Colonic mucosa (tissue), 4 donors: ENCODE measurements around the gene DDX31. TPM values are rescaled to one million over a fixed set of nuclear protein-coding genes. Genes with fewer than 3 reads are reported as not detected.

Experiments used
- DNase-seq: peaks from one replicate; pipeline ENCODE4 v3.0.0-alpha.2; 2020
- H3K27ac ChIP-seq: fragments of 200-600 bp; one replicate; pipeline ENCODE4 v1.8.0; 2021
- H3K27me3 ChIP-seq: fragments of 200-600 bp; one replicate; pipeline ENCODE4 v1.8.0; 2021
- H3K36me3 ChIP-seq: fragments of 200-600 bp; one replicate; pipeline ENCODE4 v1.8.0; 2021
- H3K4me1 ChIP-seq: fragments of 200-600 bp; one replicate; pipeline ENCODE4 v1.8.0; 2021; ENCODE audit warnings: mild to moderate bottlenecking
- H3K4me3 ChIP-seq: fragments of 200-600 bp; one replicate; pipeline ENCODE4 v1.8.0; 2021
- H3K9ac ChIP-seq, 2 donors: one replicate each; pipeline ENCODE4 v1.7.0; 2013; ENCODE audit warnings: control low read depth in 2 of 2, low read depth in 2 of 2, low read length in 2 of 2
- H3K9me3 ChIP-seq: fragments of 200-600 bp; one replicate; pipeline ENCODE4 v1.8.0; 2021
- CTCF ChIP-seq: fragments of 200-600 bp; IDR thresholded peaks from one replicate; pipeline ENCODE4 v1.8.0; 2022; ENCODE audit warnings: antibody characterized with exemption, mild to moderate bottlenecking
- intact Hi-C: fragments of 100-400 bp; cut with DNase I; formaldehyde crosslinking; loops from one replicate; pipeline ENCODE4 v1.14.1; 2022
- total RNA-seq, 2 donors: library from RNA; stranded (reverse); fragmentation: NEBNext Ultra II Directional in 1 of 2; extraction: Animal tissue kit (Norgen Biotek cat#: 25700) in 1 of 2; gene quantifications; one replicate each; pipeline ENCODE4 v1.2.1, GENCODE V29; 2021
- donor health status: healthy.
- donor health status: DM: no; HTN: no; CAD: no.
- donor health status: DM: no; HTN: no; CAD: no.

DDX31 gene
- total RNA-seq, 2 donors from 2014 or later: 6.8 to 11.6 TPM

- intact Hi-C loops: no loop called here
- no peak for DNase-seq
These were observed 41.0 kb downstream of the DDX31 start for GRCh38 chr9:132628746-132629145.

DNA sequence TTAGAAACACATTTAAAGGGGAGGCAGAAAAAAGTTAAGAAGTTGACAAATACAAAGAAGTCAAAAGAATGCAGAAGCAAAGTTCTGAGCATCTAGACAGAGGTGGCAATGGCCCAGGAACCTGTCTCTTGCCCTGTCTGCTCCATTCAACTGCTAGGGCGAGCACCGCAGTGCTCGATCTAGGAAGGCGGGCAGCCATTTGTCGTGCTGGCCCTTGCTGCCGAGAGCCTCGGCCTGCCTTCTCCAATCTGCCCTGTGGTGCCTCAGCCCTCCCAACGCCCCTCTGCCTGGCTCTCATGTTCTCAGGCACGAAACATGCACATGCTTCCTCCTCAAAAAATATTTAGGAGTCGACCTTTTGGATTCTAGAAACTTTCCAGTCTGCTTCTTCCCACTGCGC lies 42.2 kb downstream of the DDX31 start:
- H3K9ac ChIP-seq: no peak overlapping the region
- TF ChIP-seq CTCF: no peak
- no peak for DNase-seq
- H3K27me3 ChIP-seq: no peaks in the 10 kb centered on the region
- H3K36me3 ChIP-seq: no peaks in the 10 kb centered on the region
- no peaks in the 10 kb centered on the region for H3K9me3 ChIP-seq
- H3K4me1 ChIP-seq: peaks cover 3% of the 10 kb centered on the region
- no peak overlapping the region for H3K4me3 ChIP-seq
- no peak overlapping the region for H3K27ac ChIP-seq
- intact Hi-C loops: no loop called here

More at GRCh38 chr9:132628746-132629145, 41.0 kb downstream of the DDX31 start:
- H3K4me1 ChIP-seq: peaks cover 7% of the 10 kb centered on the region
- H3K4me3 ChIP-seq: no peak overlapping the region
- no peaks in the 10 kb centered on the region for H3K36me3 ChIP-seq
- no peak overlapping the region for H3K27ac ChIP-seq
- H3K9me3 ChIP-seq: no peaks in the 10 kb centered on the region
- no peak for TF ChIP-seq CTCF
- H3K27me3 ChIP-seq: no peaks in the 10 kb centered on the region
- no peak overlapping the region for H3K9ac ChIP-seq

- no peaks in the 10 kb centered on the region for H3K9me3 ChIP-seq
- TF ChIP-seq CTCF: no peak
- H3K27me3 ChIP-seq: no peaks in the 10 kb centered on the region
- H3K36me3 ChIP-seq: no peaks in the 10 kb centered on the region
- no peaks in the 10 kb centered on the region for H3K4me1 ChIP-seq
- no peak overlapping the region for H3K27ac ChIP-seq
- DNase-seq: peak; percentile 53
- no peak overlapping the region for H3K9ac ChIP-seq
- intact Hi-C loops: no loop called here
- H3K4me3 ChIP-seq: no peak overlapping the region
These were observed 42.7 kb downstream of the DDX31 start for GRCh38 chr9:132627106-132627505.

GRCh38 chr9:132626285-132626684 lies 43.5 kb downstream of the DDX31 start:
- no peaks in the 10 kb centered on the region for H3K36me3 ChIP-seq
- H3K27ac ChIP-seq: no peak overlapping the region

DNA sequence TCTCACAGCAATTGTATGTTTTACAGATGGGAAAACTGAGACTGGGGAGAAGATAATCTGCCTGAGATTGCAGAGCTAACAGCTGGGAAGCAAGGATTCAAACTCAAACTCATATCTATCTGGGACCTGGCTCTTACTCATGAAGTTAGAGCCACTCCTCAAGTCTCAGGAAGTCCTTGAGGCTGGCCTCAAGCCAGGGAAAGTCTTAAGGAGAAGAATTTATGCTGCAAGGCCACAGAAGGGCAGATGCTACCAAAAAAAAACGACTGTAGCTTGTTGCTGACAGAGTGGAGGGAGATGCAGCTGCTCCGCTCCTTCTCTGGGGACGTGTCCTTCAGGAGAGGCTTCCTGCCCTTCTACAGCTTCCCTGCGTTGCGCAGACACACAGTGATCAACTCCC lies 47.6 kb downstream of the DDX31 start:
- DNase-seq: no peak
- Histone ChIP-seq H3K4me3 (no peak overlapping the region), H3K4me1 (no peaks in the 10 kb centered on the region), H3K27me3 (no peaks in the 10 kb centered on the region), H3K9me3 (no peaks in the 10 kb centered on the region), H3K27ac (no peak overlapping the region), H3K9ac (no peak overlapping the region), H3K36me3 (no peaks in the 10 kb centered on the region)
- no peak for TF ChIP-seq CTCF
- intact Hi-C loops: no loop called here

More at GRCh38 chr9:132626285-132626684, 43.5 kb downstream of the DDX31 start:
- no peak for DNase-seq
- intact Hi-C loops: no loop called here
- no peaks in the 10 kb centered on the region for H3K4me1 ChIP-seq
- no peak overlapping the region for H3K9ac ChIP-seq
- no peak overlapping the region for H3K4me3 ChIP-seq
- no peak for TF ChIP-seq CTCF
- no peaks in the 10 kb centered on the region for H3K9me3 ChIP-seq
- H3K27me3 ChIP-seq: no peaks in the 10 kb centered on the region

GRCh38 chr9:132616725-132617124 lies 53.1 kb downstream of the DDX31 start:
- no peaks in the 10 kb centered on the region for H3K4me1 ChIP-seq
- no peak for TF ChIP-seq CTCF
- H3K4me3 ChIP-seq: no peak overlapping the region
- DNase-seq: no peak
- no peaks in the 10 kb centered on the region for H3K9me3 ChIP-seq
- H3K36me3 ChIP-seq: no peaks in the 10 kb centered on the region
- no peak overlapping the region for H3K27ac ChIP-seq
- H3K9ac ChIP-seq: no peak overlapping the region
- no peaks in the 10 kb centered on the region for H3K27me3 ChIP-seq
- intact Hi-C loops: no loop called here
